GM10847 (cell line): ENCODE results near the gene HTR4.

Experiments used
- POLR2A ChIP-seq: IDR thresholded peaks from 2 replicates; pipeline ENCODE4 v1.6.1; 2011; ENCODE audit not compliant: insufficient read length; ENCODE audit errors: extremely low read depth

The HTR4 gene

GRCh38 chr5:148586796-148587195 is 67.5 kb downstream of the HTR4 start:
- TF ChIP-seq POLR2A = no peak

- no peak for TF ChIP-seq POLR2A
Observed at GRCh38 chr5:148585988-148586387, 68.3 kb downstream of the HTR4 start.

- no peak for TF ChIP-seq POLR2A
Observed at GRCh38 chr5:148584103-148584502, 70.2 kb downstream of the HTR4 start.

GRCh38 chr5:148583421-148583965 is 70.8 kb downstream of the HTR4 start:
- TF ChIP-seq POLR2A = no peak

GRCh38 chr5:148574167-148574566 is 80.2 kb downstream of the HTR4 start:
- TF ChIP-seq POLR2A = no peak

- no peak for TF ChIP-seq POLR2A
Observed at GRCh38 chr5:148573374-148573773, 81.0 kb downstream of the HTR4 start.

- no peak for TF ChIP-seq POLR2A
Observed at GRCh38 chr5:148569948-148570347, 84.4 kb downstream of the HTR4 start.

- no peak for TF ChIP-seq POLR2A
Observed at GRCh38 chr5:148565148-148565547, 89.2 kb downstream of the HTR4 start.

GRCh38 chr5:148563021-148563420 is 91.3 kb downstream of the HTR4 start:
- no peak for TF ChIP-seq POLR2A

- TF ChIP-seq POLR2A = no peak
Observed at GRCh38 chr5:148561801-148562311, 92.5 kb downstream of the HTR4 start.

- no peak for TF ChIP-seq POLR2A
Observed at GRCh38 chr5:148559461-148559860, 94.9 kb downstream of the HTR4 start.

GRCh38 chr5:148558892-148559291 is 95.4 kb downstream of the HTR4 start:
- no peak for TF ChIP-seq POLR2A

- TF ChIP-seq POLR2A = no peak
Observed at GRCh38 chr5:148556835-148557234, 97.5 kb downstream of the HTR4 start.

- no peak for TF ChIP-seq POLR2A
Observed at GRCh38 chr5:148554621-148555020, 99.7 kb downstream of the HTR4 start.

- no peak for TF ChIP-seq POLR2A
Observed at GRCh38 chr5:148543727-148544126, 110.6 kb downstream of the HTR4 start.

- TF ChIP-seq POLR2A = no peak
Observed at GRCh38 chr5:148542812-148543211, 111.5 kb downstream of the HTR4 start.
